Kidney (tissue), 14 donors: ENCODE measurements around the gene THAP9. TPM values are rescaled to one million over a fixed set of nuclear protein-coding genes. Genes with fewer than 3 reads are reported as not detected.

ENCODE experiments used
- DNase-seq, 5 donors: peaks; one replicate each; pipeline ENCODE4 v3.0.0-alpha.2; 2013 to 2020
- FAIRE-seq: peaks from 2 replicates; lab custom pipeline; 2012; peaks lifted over from hg19 to GRCh38; lab: Jason Lieb, UNC
- H3K27ac ChIP-seq, 2 donors: one replicate each; pipeline ENCODE4 v1.7.0; 2013; ENCODE audit warnings: low read depth in 2 of 2, low read length in 2 of 2, inconsistent platforms in 1 of 2
- H3K27me3 ChIP-seq: one replicate; pipeline ENCODE4 v1.7.1; 2013; ENCODE audit warnings: low read length, inconsistent platforms; ENCODE audit not compliant: control insufficient read depth, insufficient read depth
- H3K36me3 ChIP-seq, 3 donors: one replicate each; pipeline versions ENCODE4 v1.7.0 to v1.7.1; 2013; ENCODE audit warnings: low read length in 3 of 3, control low read depth in 1 of 3, inconsistent platforms in 1 of 3; ENCODE audit not compliant: insufficient read depth in 3 of 3, control insufficient read depth in 2 of 3
- H3K4me1 ChIP-seq, 3 donors: one replicate each; pipeline versions ENCODE4 v1.7.0 to v1.7.1; 2013; ENCODE audit warnings: low read length in 3 of 3, inconsistent platforms in 1 of 3, low read depth in 1 of 3; ENCODE audit not compliant: control insufficient read depth in 2 of 3, insufficient read depth in 2 of 3
- H3K4me3 ChIP-seq, 3 donors: one replicate each; pipeline versions ENCODE4 v1.7.0 to v1.8.1; 2013; ENCODE audit warnings: low read length in 3 of 3, control low read depth in 1 of 3, inconsistent platforms in 1 of 3
- H3K9ac ChIP-seq, 3 donors: one replicate each; pipeline versions ENCODE4 v1.7.0 to v1.7.1; 2013; ENCODE audit warnings: low read length in 3 of 3, control low read depth in 1 of 3, inconsistent platforms in 1 of 3
- H3K9me3 ChIP-seq, 3 donors: one replicate each; pipeline versions ENCODE4 v1.7.0 to v1.7.1; 2013; ENCODE audit warnings: low read length in 3 of 3, control low read depth in 1 of 3, inconsistent platforms in 1 of 3; ENCODE audit not compliant: control insufficient read depth in 2 of 3, insufficient read depth in 1 of 3
- CTCF ChIP-seq: IDR thresholded peaks from 3 replicates; pipeline ENCODE4 v1.5.1; 2012; ENCODE audit warnings: mild to moderate bottlenecking, moderate library complexity, borderline replicate concordance; ENCODE audit not compliant: insufficient read depth; ENCODE audit errors: extremely low read depth
- intact Hi-C: fragments of 100-400 bp; cut with DNase I; formaldehyde crosslinking; loops from one replicate; pipeline ENCODE4 v1.11.1; 2022
- polyA plus RNA-seq: library from polyadenylated mRNA; stranded (reverse); fragments of 350-450 nt; fragmentation: Illumina TruSeq; extraction: RNeasy Lipid Tissue Mini Kit (QIAGEN cat#74804); gene quantifications from one replicate; pipeline ENCODE4 v1.2.3, GENCODE V29; 2014; ENCODE audit warnings: low read depth, low replicate concordance; ENCODE audit not compliant: insufficient read depth
- total RNA-seq: library from RNA; stranded (reverse); fragmentation: NEBNext Ultra II Directional; extraction: Animal tissue kit (Norgen Biotek cat#: 25700); gene quantifications from one replicate; pipeline ENCODE4 v1.2.1, GENCODE V29; 2021
- donor health status: control.
- donor health status: control.
- donor health status: control.
- donor health status: control.
- donor health status: control.
- donor health status: DM: yes; HTN: yes; CAD: no.
- donor health status: Normal renal cell carcinoma (clear cell type).

The THAP9 gene
- total and polyA plus RNA-seq, 2 donors from 2014 or later, result 2.6 to 5.6 TPM

GRCh38 chr4:82898322-82899243, 2.0 kb upstream of the THAP9 start:
- intact Hi-C loops, result no loop called here
- Histone ChIP-seq H3K27ac (peak overlapping the region in 1 of 2 donors; percentile 27), H3K4me3 (peak overlapping the region; percentile 92 to 100 (median 100)), H3K27me3 (no peaks in the 10 kb centered on the region), H3K4me1 (peaks cover 0 to 8% (median 3%) of the 10 kb centered on the region in 3 donors), H3K36me3 (peaks cover 6 to 12% (median 8%) of the 10 kb centered on the region in 3 donors), H3K9me3 (no peaks in the 10 kb centered on the region), H3K9ac (peak overlapping the region; percentile 10 to 98 (median 61))
- peak in 1 of 5 donors; percentile 45 for DNase-seq
- FAIRE-seq, result no peak
- TF ChIP-seq CTCF, result peak; percentile 39

GRCh38 chr4:82899374-82900065, 1.0 kb upstream of the THAP9 start:
- TF ChIP-seq CTCF, result no peak

DNA sequence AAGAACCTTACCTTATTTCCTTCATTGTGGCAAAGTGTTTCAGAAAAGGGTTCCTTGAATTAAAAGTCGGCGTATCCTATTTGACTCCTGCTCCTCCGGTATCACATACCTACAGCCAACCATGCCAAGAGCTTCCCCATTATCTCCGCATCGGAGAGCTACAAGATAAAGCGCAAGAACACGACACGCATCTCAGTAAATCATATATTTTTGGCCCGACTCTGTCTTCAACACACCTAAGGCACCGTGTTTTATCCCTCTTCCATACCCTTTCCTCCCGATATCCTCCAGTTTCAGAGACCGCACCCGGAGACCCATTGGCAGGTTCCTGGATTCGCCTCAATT, 497 bp upstream of the THAP9 start:
- Histone ChIP-seq H3K4me3 (peak overlapping the region; percentile 92 to 100 (median 100)), H3K9me3 (no peaks in the 10 kb centered on the region), H3K27ac (peak overlapping the region; percentile 93 to 99), H3K4me1 (peaks cover 0 to 8% (median 3%) of the 10 kb centered on the region in 3 donors), H3K36me3 (no peaks in the 10 kb centered on the region), H3K9ac (peak overlapping the region; percentile 81 to 98 (median 91)), H3K27me3 (no peaks in the 10 kb centered on the region)
- DNase-seq, result no peak
- intact Hi-C loops, result no loop called here
- TF ChIP-seq CTCF, result no peak
- FAIRE-seq, result no peak

More at GRCh38 chr4:82899374-82900065, 1.0 kb upstream of the THAP9 start:
- Histone ChIP-seq H3K9ac (peak overlapping the region; percentile 81 to 98 (median 91)), H3K27me3 (no peaks in the 10 kb centered on the region), H3K27ac (peak overlapping the region; percentile 93 to 99), H3K9me3 (no peaks in the 10 kb centered on the region), H3K4me3 (peak overlapping the region; percentile 92 to 100 (median 100)), H3K36me3 (peaks cover under 1 to 4% (median 2%) of the 10 kb centered on the region in 3 donors), H3K4me1 (peaks cover 0 to 8% (median 3%) of the 10 kb centered on the region in 3 donors)
- DNase-seq (peak in 1 of 5 donors; percentile 38), FAIRE-seq (no peak)
- intact Hi-C loops, result no loop called here
